Stimulated activated naive CD4-positive, alpha-beta T cell (primary cell): Measurements from ENCODE around the gene MYOZ3.

Experiments used
- DNase-seq, 6 experiments: peaks; one replicate each; lab custom pipeline; 2025; lab: John Stamatoyannopoulos, UW

Gene MYOZ3

DNA sequence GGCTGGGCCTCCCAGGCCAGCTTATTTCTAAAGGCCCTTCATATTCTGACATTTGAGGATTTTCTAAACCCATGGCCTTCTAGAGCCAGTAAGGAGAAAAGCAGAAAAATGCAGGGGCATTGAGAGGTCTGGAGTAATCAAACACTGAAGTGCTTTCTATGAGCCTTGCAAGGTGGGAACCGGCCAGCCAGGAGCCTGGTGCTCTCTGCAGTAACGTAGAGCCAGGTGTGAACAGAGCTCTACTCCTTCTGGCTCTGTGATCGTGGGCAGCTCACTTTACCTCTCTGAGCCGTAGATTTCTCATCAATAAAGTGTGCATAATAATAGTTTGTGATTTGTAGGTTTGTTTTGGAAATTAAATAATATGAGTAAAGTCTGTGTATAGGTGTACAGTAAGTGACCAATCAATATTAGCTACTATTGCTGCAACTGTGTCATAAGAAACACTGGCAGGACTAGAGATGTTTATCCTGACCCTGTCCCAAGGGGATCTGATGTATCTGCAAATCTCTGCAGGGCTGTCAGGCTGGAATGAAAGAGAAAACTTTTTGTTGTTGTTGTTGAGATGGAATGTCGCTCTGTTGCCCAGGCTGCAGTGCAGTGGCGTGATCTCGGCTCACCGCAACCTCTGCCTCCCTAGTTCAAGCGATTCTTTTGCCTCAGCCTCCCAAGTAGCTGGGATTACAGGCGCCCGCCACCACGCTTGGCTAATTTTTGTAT lies 17.9 kb upstream of the MYOZ3 start:
- no peak for DNase-seq

DNA sequence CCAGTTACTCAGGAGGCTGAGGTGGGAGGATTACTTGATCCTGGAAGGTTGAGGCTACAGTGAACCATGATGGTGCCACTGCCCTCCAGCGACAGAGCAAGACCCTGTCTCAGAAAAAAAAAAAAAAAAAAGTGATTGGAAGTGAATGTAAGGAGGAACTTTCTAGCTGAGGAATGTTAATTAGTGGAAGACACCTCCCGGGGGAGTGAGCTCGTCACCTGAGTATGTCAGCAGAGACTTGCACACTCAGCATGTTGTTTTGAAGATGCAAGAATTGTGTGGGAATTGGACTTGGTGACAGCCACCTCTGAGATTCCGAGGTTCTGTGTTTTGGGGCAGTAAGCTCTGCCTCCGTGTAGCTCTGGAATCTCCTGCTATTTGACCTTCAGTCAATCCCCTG lies 17.0 kb upstream of the MYOZ3 start:
- no peak for DNase-seq

DNA sequence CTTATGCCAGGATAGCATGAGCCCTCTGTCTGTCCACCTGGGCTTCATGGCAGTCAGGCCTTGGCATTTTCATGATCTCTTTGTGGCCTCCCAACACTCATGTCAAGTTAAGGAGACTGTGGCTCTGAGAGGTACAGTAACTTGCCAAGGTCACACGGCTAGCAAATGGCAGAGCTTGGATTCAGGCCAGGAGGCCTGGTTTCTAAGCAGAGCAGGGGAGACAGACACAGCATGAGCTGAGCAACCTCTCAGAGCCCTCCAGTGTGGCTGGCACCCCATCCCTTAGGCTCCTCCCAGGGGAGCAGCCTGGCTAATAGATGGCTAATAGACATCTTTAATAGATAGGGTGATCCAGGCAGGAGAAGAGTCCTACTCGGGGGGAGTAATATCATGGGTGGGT lies 16.5 kb upstream of the MYOZ3 start:
- DNase-seq = no peak

DNA sequence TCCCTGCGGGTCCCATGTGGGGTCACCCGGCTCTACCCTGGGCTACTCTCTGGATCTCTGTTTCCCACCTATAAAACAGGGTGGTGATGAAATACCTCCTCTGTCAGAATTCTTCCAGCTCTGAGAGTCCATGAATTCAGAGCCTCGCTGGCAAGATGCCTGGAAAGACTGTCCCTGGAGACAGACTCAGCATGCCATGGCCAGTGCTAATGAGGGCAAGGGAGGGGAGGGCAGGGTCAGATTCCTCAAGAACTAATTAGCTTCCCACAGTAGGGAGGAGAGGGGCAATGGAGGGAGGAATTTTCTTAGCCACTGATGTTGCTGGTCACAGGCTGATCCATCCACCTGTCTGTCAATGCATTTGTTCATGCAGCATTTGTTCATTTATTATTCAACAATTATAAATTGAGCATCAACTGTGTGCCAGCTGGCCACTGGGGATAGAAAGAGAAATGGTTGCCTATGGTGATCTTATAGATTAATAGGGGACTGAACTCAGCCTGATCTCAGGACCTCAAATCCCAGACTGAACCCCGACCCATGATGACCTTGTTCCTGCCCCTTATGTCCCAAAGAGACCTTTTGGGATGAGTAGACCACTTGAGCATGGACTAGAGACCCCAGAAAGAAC lies 15.9 kb upstream of the MYOZ3 start:
- no peak for DNase-seq

DNA sequence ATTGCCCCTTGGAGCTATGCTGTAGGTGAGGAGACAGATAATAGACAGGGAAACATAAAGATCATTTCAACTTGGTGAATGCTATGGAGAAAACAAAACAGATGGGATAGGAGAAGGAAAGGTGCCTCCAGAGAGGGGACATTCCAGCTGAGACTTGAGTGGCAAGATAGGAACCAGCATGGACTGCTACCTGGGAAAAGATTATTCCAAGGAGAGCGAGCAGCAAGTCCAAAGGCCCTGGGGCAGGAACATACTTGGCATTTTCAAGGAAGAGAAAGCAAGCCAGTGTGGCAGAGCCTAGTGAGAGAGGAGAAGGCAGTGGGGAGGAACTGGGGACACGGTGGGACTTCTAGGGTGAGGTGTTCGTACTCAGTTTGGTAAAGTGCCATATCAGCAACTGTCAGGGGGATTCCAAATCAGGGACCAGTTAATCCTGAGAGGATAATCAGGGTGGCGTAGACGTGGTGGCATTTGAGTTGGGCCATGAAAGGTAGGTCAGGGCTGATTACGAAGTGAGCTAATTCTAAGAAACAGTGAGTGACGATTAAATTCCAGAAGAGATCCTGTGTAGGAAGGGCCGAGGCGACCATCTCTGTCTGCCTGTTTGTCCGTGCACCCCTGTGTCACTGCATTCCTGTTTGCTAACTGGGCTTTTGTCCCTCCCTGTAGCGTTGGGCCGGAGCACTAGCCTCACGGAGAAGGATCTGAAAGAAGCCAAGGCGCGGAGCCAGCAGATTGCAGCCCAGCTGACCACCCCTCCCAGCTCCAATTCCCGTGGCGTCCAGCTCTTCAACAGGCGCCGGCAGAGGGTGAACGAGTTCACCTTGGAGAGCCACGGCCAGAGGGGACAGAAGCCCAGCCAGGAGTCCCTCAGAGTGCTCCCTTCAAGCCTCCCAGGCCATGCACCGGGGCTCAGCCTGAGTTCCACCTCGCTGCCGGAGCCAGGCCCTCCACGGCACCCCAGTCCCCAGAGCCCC lies 13.5 kb upstream of the MYOZ3 start:
- no peak for DNase-seq

DNA sequence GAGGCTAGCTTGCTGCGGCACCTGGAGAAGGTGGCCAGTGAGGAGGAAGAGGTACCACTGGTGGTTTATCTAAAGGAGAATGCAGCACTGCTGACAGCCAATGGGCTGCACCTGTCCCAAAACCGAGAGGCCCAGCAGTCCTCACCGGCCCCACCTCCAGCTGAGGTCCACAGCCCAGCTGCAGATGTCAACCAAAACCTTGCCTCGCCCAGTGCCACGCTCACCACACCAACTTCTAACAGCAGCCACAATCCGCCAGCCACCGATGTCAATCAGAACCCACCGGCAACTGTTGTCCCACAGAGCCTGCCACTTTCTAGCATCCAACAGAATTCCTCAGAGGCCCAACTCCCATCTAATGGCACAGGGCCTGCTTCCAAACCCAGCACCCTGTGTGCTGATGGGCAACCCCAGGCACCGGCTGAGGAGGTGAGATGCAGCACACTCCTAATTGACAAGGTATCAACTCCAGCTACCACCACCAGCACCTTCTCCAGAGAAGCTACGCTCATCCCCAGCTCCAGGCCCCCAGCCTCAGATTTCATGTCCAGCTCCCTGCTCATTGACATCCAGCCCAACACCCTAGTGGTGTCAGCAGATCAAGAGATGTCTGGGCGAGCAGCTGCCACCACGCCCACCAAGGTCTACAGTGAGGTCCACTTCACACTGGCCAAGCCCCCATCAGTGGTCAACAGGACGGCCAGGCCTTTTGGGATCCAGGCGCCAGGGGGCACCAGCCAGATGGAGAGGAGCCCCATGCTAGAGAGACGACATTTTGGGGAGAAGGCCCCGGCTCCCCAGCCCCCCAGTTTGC lies 12.6 kb upstream of the MYOZ3 start:
- no peak for DNase-seq

DNA sequence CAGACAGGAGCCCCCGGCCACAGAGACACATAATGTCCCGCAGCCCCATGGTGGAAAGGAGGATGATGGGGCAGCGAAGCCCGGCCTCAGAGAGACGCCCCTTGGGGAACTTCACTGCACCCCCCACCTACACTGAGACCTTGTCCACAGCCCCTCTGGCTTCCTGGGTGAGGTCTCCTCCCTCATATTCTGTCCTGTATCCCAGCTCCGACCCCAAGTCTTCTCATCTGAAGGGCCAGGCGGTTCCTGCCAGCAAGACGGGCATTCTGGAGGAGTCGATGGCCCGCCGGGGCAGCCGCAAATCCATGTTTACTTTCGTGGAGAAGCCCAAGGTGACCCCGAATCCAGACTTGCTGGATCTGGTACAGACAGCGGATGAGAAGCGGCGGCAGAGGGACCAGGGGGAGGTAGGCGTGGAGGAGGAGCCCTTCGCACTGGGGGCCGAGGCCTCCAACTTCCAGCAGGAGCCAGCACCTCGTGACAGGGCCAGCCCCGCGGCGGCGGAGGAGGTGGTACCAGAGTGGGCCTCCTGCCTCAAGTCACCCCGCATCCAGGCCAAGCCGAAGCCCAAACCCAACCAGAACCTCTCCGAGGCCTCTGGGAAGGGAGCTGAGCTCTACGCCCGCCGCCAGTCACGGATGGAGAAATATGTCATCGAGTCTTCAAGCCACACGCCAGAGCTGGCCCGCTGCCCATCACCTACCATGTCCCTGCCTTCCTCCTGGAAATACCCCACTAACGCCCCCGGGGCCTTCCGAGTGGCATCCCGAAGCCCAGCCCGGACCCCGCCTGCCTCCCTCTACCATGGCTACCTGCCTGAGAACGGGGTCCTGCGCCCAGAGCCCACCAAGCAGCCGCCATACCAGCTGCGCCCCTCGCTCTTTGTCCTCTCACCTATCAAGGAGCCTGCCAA lies 11.7 kb upstream of the MYOZ3 start:
- DNase-seq = no peak

DNA sequence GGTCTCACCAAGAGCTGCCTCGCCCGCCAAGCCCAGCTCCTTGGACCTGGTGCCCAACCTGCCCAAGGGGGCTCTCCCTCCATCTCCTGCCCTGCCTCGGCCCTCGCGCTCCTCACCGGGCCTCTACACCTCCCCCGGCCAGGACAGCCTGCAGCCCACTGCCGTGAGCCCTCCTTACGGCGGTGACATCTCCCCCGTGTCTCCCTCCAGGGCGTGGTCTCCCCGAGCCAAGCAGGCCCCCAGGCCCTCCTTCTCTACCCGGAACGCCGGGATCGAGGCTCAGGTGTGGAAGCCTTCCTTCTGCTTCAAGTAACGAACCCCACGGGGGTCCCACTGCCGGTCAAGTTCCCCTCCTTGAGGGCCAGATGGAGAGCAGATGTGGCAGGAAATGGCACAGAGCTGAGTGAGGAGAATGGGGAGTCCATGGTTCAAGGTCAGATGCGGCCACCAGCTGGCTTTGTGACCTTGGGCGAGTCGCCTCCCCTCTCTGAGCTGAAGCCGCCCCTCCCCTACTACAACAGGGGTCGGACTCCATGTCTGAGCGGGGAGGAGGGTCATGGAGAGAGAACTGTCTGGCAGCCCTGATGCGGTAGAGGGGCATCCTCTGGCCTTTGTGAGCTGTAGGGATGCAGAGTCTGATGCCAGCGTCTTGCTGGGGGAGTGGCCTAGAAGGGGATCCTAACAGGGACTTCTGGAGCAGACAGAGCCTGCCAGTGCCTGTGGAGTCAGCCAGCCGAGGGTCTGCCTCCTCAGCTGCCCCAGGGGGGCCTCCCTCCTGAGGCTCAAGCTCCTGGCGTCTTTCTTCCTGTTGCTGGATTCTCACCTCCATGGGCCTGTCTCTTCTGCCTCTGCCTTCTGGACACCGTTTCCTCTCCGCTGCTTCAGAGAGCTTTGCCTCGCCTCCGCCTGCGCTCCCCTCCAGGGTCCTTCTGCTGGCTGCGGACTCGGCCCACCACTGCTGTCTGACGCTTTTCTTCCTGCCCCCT lies 10.7 kb upstream of the MYOZ3 start:
- no peak for DNase-seq

DNA sequence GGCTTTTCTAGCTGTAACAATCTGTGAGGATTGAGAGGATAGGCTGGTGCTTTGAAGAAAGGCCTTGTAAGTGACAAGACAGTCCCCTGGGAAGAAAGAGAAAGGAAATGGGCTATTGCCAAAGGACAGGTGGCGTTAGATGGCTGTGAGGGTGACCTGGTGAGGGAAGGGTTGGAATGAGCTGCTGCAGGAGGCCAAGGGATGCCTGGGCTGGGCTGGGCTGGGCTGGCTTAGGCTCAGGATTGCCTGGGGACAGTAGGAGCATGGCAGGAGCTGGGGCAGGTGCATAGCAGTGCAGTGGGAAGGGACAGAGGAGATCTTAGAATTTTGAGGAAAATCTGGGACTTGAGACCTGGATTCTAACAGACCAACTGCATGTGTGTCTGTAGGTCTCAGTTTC lies 9.7 kb upstream of the MYOZ3 start:
- no peak for DNase-seq

DNA sequence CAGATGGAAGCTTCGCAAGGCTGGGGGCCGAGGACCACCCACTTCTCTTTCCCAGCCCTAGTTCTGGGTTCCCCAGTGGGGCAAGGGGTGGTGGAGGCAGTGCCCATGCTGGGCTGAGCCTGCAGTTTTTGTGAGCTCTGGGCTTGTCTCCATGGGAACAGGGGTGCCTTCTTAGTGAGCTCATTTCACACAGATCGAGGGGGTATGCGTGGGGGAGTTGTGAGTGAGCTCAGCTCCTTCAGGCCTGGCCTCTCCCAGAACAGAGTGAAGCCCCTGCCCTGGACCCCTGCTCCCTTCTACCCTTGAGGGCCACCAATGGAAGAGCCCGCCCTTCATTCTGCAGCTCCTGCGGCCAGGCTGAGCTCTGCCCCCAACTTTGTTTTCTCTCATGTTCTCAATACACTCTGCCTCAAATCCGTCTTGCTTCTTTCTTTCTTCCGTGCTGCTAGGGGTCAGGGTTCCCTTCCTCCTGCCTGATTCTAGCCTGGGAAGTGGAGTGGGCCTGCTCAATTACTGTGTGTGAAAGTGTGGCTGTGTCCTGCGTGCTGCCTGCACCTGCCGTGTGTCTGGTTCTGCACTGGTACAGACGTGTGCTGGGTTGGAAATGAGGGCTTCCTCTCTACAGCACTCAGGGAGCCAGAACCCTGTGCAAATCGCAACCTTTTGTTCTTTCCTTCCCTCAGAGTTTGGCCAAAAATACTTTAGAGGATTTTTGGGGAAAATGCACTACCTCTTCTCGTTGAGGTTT lies 9.0 kb upstream of the MYOZ3 start:
- no peak for DNase-seq

DNA sequence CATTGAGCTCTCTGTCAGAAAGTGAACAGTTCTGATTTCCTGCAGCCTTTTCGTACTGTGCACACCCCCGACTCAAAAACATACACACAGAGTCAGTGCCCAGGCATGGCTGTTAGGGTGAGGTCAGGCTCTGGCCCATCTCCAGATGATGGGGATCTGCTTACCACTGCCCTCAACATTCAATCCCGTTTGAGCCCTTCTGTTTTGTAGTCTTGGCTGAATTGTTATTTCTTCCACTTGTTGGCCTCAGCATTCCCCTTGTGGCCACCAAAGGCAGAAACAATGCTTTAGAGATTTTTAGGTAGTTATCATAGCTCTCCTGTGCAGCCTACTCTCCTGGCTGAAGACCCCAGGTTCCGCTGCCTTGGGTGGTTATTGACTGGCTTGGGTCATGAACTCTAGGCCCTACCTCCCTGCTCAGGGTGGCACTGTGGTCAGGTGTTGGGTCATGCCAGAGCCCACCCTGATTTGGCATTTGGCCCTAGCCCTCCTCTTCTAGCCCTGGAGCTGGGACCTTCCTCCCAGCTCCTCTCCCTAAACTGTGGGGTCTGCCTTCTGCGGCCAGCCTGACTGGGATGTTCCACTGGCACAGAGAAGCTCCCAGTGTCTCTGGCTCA lies 7.8 kb upstream of the MYOZ3 start:
- DNase-seq = no peak

DNA sequence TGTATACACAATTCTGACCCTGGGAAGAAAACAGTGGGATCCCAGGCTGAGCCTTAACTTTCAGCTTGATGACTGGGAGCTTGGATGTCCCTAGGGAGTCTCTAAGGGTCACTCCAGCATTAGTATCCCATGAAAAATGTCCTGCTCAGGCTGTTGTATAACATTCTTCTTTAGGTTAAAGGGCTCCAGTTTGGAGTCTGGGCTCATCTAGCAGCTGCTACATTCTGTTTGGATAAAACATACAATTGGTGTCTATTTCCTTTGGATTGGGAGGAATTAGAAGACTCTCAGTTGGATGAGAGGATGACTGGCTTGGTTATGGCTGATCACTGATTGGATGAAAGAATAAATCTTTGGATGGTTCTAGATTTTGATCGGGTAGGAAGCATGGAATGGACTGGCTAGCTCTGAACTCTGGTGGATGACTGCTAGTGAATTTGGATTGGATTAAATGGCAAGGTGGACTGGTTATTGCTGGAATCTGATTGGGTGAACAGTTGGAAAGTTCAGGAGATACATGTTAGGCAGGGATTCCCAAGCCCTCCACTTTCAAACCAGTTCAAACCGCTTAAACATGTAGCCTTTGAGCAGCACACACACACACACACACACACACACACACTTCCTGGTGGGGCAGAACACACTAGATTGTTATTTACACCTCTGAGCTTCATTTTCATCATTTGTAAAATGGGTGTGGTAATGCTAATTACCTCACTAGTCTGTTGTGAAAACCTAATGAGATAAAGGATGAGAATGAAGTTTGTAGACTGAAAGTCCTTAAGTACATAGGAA lies 7.1 kb upstream of the MYOZ3 start:
- peak in 1 of 6 experiments; percentile 5 for DNase-seq

DNA sequence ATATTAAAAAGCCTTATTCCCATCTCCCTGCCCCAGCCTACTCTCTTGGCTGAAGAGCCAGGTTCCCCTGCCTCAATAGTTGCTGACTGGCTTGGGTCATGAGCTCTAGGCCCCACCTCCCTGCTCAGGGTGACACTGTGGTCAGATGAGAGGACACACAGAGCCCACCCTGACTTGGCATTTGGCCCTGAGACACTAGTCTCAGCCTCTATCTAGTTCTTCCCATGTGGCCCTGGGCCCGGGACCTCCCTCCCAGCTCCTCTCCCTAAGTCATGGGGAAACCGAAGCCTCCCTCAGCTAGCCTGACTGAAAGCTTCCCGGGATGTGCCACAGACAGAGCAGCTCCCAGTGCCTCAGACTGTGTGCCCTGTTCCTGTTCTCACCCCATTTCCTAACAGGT lies 5.8 kb upstream of the MYOZ3 start:
- no peak for DNase-seq

DNA sequence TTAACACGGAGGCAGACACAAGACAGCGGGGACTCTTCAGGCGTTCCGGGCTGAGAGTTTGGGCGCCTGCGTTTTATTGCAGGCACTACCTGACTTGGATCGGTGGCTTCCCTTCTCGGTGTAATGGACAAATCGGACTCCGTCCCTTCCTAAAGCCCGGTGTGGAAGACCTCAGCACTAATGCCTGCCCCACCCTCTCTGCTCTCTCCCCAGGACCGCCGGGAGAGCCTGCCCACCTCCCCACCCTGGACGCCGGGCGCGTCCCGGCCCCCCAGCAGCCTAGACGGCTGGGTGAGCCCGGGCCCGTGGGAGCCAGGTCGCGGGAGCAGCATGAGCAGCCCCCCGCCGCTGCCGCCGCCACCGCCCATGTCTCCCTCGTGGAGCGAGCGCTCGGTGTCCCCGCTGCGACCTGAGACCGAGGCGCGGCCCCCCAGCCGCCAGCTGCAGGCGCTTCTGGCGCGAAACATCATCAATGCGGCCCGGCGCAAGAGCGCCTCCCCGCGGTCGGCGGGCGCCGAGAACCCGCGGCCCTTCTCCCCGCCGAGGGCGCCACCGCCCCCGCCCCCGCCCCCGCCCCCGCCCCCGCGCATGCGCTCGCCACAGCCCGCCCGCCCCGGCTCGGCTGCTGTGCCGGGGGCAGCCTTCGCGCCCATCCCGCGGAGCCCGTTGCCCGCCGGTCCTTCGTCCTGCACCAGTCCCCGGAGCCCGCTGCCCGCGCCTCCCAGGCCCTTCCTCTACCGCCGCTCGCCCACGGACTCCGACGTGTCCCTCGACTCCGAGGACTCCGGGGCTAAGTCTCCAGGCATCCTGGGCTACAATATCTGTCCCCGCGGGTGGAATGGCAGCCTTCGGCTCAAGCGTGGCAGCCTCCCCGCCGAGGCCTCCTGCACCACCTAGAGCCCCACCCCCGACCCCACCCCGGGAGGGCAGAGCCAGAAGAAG lies 4.6 kb upstream of the MYOZ3 start:
- DNase-seq = peak; percentile 66 to 89 (median 78)

DNA sequence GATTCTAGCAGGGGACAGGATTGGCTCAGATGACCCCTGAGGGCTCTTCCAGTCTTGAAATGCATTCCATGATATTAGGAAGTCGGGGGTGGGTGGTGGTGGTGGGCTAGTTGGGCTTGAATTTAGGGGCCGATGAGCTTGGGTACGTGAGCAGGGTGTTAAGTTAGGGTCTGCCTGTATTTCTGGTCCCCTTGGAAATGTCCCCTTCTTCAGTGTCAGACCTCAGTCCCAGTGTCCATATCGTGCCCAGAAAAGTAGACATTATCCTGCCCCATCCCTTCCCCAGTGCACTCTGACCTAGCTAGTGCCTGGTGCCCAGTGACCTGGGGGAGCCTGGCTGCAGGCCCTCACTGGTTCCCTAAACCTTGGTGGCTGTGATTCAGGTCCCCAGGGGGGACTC lies 2.9 kb upstream of the MYOZ3 start:
- DNase-seq = no peak

DNA sequence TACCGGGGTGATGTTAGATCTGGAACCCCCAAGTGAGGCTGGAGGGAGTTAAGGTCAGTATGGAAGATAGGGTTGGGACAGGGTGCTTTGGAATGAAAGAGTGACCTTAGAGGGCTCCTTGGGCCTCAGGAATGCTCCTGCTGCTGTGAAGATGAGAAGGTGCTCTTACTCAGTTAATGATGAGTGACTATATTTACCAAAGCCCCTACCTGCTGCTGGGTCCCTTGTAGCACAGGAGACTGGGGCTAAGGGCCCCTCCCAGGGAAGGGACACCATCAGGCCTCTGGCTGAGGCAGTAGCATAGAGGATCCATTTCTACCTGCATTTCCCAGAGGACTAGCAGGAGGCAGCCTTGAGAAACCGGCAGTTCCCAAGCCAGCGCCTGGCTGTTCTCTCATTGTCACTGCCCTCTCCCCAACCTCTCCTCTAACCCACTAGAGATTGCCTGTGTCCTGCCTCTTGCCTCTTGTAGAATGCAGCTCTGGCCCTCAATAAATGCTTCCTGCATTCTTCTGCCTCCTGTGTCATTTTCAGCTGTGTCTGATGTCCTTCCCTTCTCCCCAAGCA lies 2.3 kb upstream of the MYOZ3 start:
- DNase-seq = no peak
